Measurements from ENCODE around the gene LY6G5C. TPM values are rescaled to one million over a fixed set of nuclear protein-coding genes. Genes with fewer than 3 reads are reported as not detected.

Gene LY6G5C
- total and polyA plus RNA-seq, 2 experiments from 2014 or later: 2.1 TPM; not detected in 1

DNA sequence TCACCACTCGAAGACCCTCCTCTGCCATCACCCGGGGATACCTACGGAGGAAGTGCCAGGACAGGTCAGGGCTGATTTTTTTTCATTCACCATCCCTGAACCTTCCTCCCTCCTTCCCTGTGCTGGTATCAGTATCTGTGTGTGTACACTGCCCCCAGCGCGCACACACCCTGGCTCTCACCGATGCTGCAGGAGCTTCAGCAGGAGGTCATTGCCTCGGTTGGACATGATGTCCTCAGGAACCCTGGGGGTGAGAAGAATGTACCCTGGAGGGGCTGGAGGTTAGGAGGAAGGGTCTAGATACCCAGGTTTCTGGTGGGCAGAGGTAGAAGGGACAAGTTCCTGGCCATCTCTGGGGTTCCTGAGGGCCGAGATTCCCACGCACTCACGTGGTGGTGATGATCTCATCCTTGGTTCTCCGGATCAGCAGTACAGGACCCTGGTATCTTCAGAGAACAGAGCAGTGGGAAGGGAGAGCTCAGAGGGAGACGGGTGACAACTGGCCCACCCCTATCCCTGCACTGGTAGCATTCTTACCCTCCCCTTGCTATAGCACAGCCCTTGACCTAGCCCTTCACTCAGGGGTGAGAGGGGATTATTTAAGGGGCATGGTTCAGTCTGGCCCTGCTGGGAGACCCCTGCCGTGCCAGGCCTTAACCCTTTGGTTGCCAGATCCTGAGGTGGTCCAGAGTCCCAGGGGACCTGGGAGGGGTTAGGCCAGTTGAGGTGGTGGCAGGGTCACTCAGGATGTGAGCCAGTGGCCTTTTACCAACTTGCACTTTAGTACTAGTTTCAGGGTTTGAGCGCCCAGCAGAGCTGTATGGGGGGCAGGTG is 7.2 kb upstream of the LY6G5C start:
- no peaks in the 10 kb centered on the region for H3K9me2 ChIP-seq (ENCODE audit: insufficient read depth)
- H3K4me3 ChIP-seq: no peak overlapping the region
- H2AFZ ChIP-seq: no peak overlapping the region
- peaks cover 3% of the 10 kb centered on the region for H3K4me1 ChIP-seq (ENCODE audit: insufficient read depth)
- DNase-seq (ENCODE audit: low spot score) (no peak), ATAC-seq (peak; percentile 15; the same call in 1 of the 3 replicates)
- H3K36me3 Mint-ChIP-seq (ENCODE audit: low read depth): peaks cover 17% of the 10 kb centered on the region
- no peaks in the 10 kb centered on the region for H3K79me2 ChIP-seq (replicated peaks; ENCODE audit: insufficient read depth)
- no peaks in the 10 kb centered on the region for H3K36me3 ChIP-seq (ENCODE audit: insufficient read depth)
- H3K9me3 Mint-ChIP-seq: no peaks in the 10 kb centered on the region
- no peak overlapping the region for H3K4me3 Mint-ChIP-seq
- H3K4me1 Mint-ChIP-seq: peaks cover 4% of the 10 kb centered on the region
- H3K27ac Mint-ChIP-seq: no peak overlapping the region
- H3K27me3 Mint-ChIP-seq (ENCODE audit: insufficient read depth, low read depth, poor library complexity): peaks cover 11% of the 10 kb centered on the region
- no peak for TF ChIP-seq ETS1 (IDR thresholded peaks at IDR 0.05)
- TF ChIP-seq STAT1 (IDR thresholded peaks at IDR 0.05; ENCODE audit: unreplicated experiment): no peak
- no peak for TF ChIP-seq EZH2 (IDR thresholded peaks at IDR 0.05; ENCODE audit: low read depth, unreplicated experiment)
- TF ChIP-seq CTCF (conservative IDR thresholded peaks at IDR 0.05; ENCODE audit: low read depth in 2 of 2): no peak
- no peak overlapping the region for H3K27ac ChIP-seq (ENCODE audit: low read depth)
- H3F3A ChIP-seq (replicated peaks; ENCODE audit: low read depth): no peaks in the 10 kb centered on the region
- no peaks in the 10 kb centered on the region for H3K27me3 ChIP-seq (ENCODE audit: insufficient read depth)
- no peaks in the 10 kb centered on the region for H4K20me1 ChIP-seq (replicated peaks; ENCODE audit: insufficient read depth)
- no peak overlapping the region for H3K4me2 ChIP-seq

DNA sequence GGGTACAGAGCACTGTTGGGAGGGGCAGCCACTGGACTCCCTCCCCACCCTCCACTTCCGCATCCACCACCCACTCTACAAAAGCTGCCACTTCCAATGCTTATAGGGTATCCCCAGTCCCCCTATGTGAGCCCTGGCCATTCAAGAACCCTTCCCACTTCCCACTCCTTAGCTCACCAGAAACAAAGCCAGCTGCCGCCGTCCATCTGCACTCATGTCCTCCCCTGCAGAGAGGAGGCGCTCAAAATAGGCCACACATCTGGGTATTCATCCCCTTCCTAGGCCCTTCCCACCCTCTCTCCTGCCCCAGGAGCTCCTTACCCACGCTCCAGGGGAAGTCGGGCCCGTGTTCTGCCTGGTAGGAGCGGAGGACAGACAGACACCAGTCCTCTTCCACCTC is 6.5 kb upstream of the LY6G5C start:
- Histone ChIP-seq H3K79me2 (replicated peaks; ENCODE audit: insufficient read depth) (no peaks in the 10 kb centered on the region), H3K27me3 (ENCODE audit: insufficient read depth) (peaks cover 3% of the 10 kb centered on the region), H4K20me1 (replicated peaks; ENCODE audit: insufficient read depth) (no peaks in the 10 kb centered on the region), H3K36me3 (ENCODE audit: insufficient read depth) (no peaks in the 10 kb centered on the region), H3F3A (replicated peaks; ENCODE audit: low read depth) (0 out of 2 replicates have a peak, but pooled peaks cover 5% of the 10 kb centered on the region), H3K9me2 (ENCODE audit: insufficient read depth) (no peaks in the 10 kb centered on the region), H3K27ac (ENCODE audit: low read depth) (no peak overlapping the region), H3K4me2 (no peak overlapping the region), H2AFZ (no peak overlapping the region), H3K4me3 (no peak overlapping the region), H3K4me1 (ENCODE audit: insufficient read depth) (peaks cover 3% of the 10 kb centered on the region)
- Mint-ChIP-seq H3K4me3 (no peak overlapping the region), H3K4me1 (peaks cover 4% of the 10 kb centered on the region), H3K27ac (no peak overlapping the region), H3K27me3 (ENCODE audit: insufficient read depth, low read depth, poor library complexity) (peaks cover 13% of the 10 kb centered on the region), H3K9me3 (no peaks in the 10 kb centered on the region), H3K36me3 (ENCODE audit: low read depth) (peaks cover 14% of the 10 kb centered on the region)
- DNase-seq (ENCODE audit: low spot score) (no peak), ATAC-seq (no peak)
- TF ChIP-seq STAT1 (IDR thresholded peaks at IDR 0.05; ENCODE audit: unreplicated experiment): no peak
- TF ChIP-seq NANOG (IDR thresholded peaks at IDR 0.05; ENCODE audit: borderline replicate concordance): no peak
- TF ChIP-seq CTCF (conservative IDR thresholded peaks at IDR 0.05; ENCODE audit: low read depth in 2 of 2): 0 out of 4 replicates have a peak, but pooled peaks of 1 of the 2 experiments have one; percentile 20
- no peak for TF ChIP-seq POLR2AphosphoS5 (IDR thresholded peaks at IDR 0.05; ENCODE audit: low read depth)

Measured in GM23338 (cell line).